GM19328 (cell line): ENCODE data around the gene PAK1IP1.
"Not testable (repeated sequence)": the region's sequence is repeated elsewhere in the genome, so short reads cannot be mapped to it uniquely, and the experiment has no call there.

ENCODE experiments used
- ATAC-seq: cut with Tn5 transposase; IDR thresholded peaks from one replicate; pipeline ENCODE4 v1.9.1; 2021; ENCODE audit warnings: mild to moderate bottlenecking, moderate library complexity; ENCODE audit not compliant: unreplicated experiment

Gene PAK1IP1

GRCh38 chr6:10694302-10695085 is at the start of gene PAK1IP1, which contains the start of gene C6orf52:
TSS of gene PAK1IP1 (plus strand) at chr6:10694972. CDS start at chr6:10694986, 14 bp downstream.
TSS of gene C6orf52 (minus strand) at chr6:10694616. CDS start at chr6:10687550, 7,066 bp downstream.
- peak; percentile 99 for ATAC-seq

- ATAC-seq: no peak
These were observed 39.2 kb upstream of the PAK1IP1 start for GRCh38 chr6:10655508-10656055.

- ATAC-seq: no peak
These were observed 35.7 kb upstream of the PAK1IP1 start for GRCh38 chr6:10658910-10659698.

- ATAC-seq: no peak
These were observed 34.9 kb upstream of the PAK1IP1 start for GRCh38 chr6:10659699-10660348.

GRCh38 chr6:10660431-10661191 is 34.2 kb upstream of the PAK1IP1 start:
- not testable (repeated sequence) for ATAC-seq

GRCh38 chr6:10662207-10662606 is 32.6 kb upstream of the PAK1IP1 start:
- ATAC-seq: no peak

GRCh38 chr6:10662742-10663141 is 32.0 kb upstream of the PAK1IP1 start:
- ATAC-seq: no peak

GRCh38 chr6:10665595-10665994 is 29.2 kb upstream of the PAK1IP1 start:
- ATAC-seq: not testable (repeated sequence)

- no peak for ATAC-seq
These were observed 26.4 kb upstream of the PAK1IP1 start for GRCh38 chr6:10668126-10668917.

- no peak for ATAC-seq
These were observed 18.4 kb upstream of the PAK1IP1 start for GRCh38 chr6:10676403-10676802.

- no peak for ATAC-seq
These were observed 16.3 kb upstream of the PAK1IP1 start for GRCh38 chr6:10678456-10678855.

GRCh38 chr6:10681795-10682194 is 13.0 kb upstream of the PAK1IP1 start:
- ATAC-seq: no peak

GRCh38 chr6:10682355-10682988 is 12.3 kb upstream of the PAK1IP1 start:
- no peak for ATAC-seq

- no peak for ATAC-seq
These were observed 10.2 kb upstream of the PAK1IP1 start for GRCh38 chr6:10684618-10685017.

- no peak for ATAC-seq
These were observed 9.5 kb upstream of the PAK1IP1 start for GRCh38 chr6:10685092-10685915.

GRCh38 chr6:10686901-10687300 is 7.9 kb upstream of the PAK1IP1 start:
- ATAC-seq: no peak

- ATAC-seq: no peak
These were observed 7.2 kb upstream of the PAK1IP1 start for GRCh38 chr6:10687582-10687981.
